Gastrocnemius medialis (tissue), 4 donors: ENCODE data around the gene TTLL10.

Source experiments
- CTCF ChIP-seq, 5 experiments: fragments of 450-650 bp in 3 of 5; fragments of 200-600 bp in 2 of 5; sonication (generic) in 2 of 5; IDR thresholded peaks in 4 of 5; conservative IDR thresholded peaks in 1 of 5; 1 replicate in 4 of 5; 2 replicates in 1 of 5; pipeline ENCODE4 v1.5.1; 2016 to 2019; ENCODE audit warnings: antibody characterized with exemption in 5 of 5, mild to moderate bottlenecking in 3 of 5, moderate library complexity in 3 of 5
- POLR2A ChIP-seq, 2 donors: fragments of 450-650 bp; IDR thresholded peaks; one replicate each; pipeline ENCODE4 v1.6.1; 2017; ENCODE audit warnings: antibody characterized with exemption in 2 of 2, mild to moderate bottlenecking in 2 of 2, moderate library complexity in 2 of 2

- TF ChIP-seq POLR2A (IDR thresholded peaks at IDR 0.05) (no peak), CTCF (IDR thresholded peaks at IDR 0.05 in 4 of 5, conservative IDR thresholded peaks at IDR 0.05 in 1 of 5) (no peak)
These were observed 25.1 kb upstream of the TTLL10 start for GRCh38 chr1:1148569-1148968.
